ENCODE results near the gene PYGO2. TPM values are rescaled to one million over a fixed set of nuclear protein-coding genes. Genes with fewer than 3 reads are reported as not detected.

PYGO2 gene
- total and polyA plus RNA-seq, 2 of the 8 experiments (the other 6 are each of a cell fraction or from before 2014, with no cell fraction given), result 31.0 to 31.6 TPM

GRCh38 chr1:155000726-155001424, 39.3 kb upstream of the PYGO2 start (continued):
- TF ChIP-seq RAD21 (IDR thresholded peaks at IDR 0.05 in 1 of 2, conservative IDR thresholded peaks at IDR 0.05 in 1 of 2; ENCODE audit: low read depth in 2 of 2, low read length in 2 of 2) (no peak; a peak in 1 of 4 replicates), BRCA1 (IDR thresholded peaks at IDR 0.05; ENCODE audit: low read depth, low read length) (peak; percentile 13; the same call in 1 of the 2 replicates), BCL11A (IDR thresholded peaks at IDR 0.05; ENCODE audit: low read depth in 2 of 2, low read length in 2 of 2) (no peak), CTBP2 (IDR thresholded peaks at IDR 0.05; ENCODE audit: borderline replicate concordance, insufficient read depth, insufficient read length, low read length) (no peak), ATF2 (IDR thresholded peaks at IDR 0.05; ENCODE audit: low read length) (peak; percentile 53; the same call in 1 of the 2 replicates), TAF7 (optimal IDR thresholded peaks at IDR 0.05; ENCODE audit: borderline replicate concordance, low read depth, low read length) (peak; percentile 76), BACH1 (IDR thresholded peaks at IDR 0.05; ENCODE audit: low read length) (peak; percentile 67), CBX5 (IDR thresholded peaks at IDR 0.05; ENCODE audit: low read depth, low read length) (no peak), E2F6 (IDR thresholded peaks at IDR 0.05) (peak; percentile 58), CHD2 (IDR thresholded peaks at IDR 0.05; ENCODE audit: low read length) (peak; percentile 56), TBP (IDR thresholded peaks at IDR 0.05; ENCODE audit: low read depth, low read length) (peak; percentile 55), HDAC2 (IDR thresholded peaks at IDR 0.05; ENCODE audit: borderline replicate concordance in 1 of 2, low read depth in 2 of 2, low read length in 2 of 2) (0 out of 4 replicates have a peak, but pooled peaks have one; percentile 66 to 84), TAF1 (IDR thresholded peaks at IDR 0.05; ENCODE audit: low read depth, low read length) (peak; percentile 65), CEBPB (IDR thresholded peaks at IDR 0.05; ENCODE audit: low read depth, low read length) (0 out of 2 replicates have a peak, but pooled peaks have one; percentile 12), CREB1 (IDR thresholded peaks at IDR 0.05) (peak; percentile 73), SP1 (IDR thresholded peaks at IDR 0.05; ENCODE audit: low read depth, low read length) (peak; percentile 100), TCF12 (IDR thresholded peaks at IDR 0.05; ENCODE audit: low read depth, low read length) (peak; percentile 81; the same call in 1 of the 2 replicates), SUZ12 (IDR thresholded peaks at IDR 0.05; ENCODE audit: low read length) (no peak), SIRT6 (IDR thresholded peaks at IDR 0.05; ENCODE audit: low read length) (no peak), POLR2A (IDR thresholded peaks at IDR 0.05; ENCODE audit: control extremely low read depth in 1 of 2, low read depth in 2 of 2, low read length in 2 of 2) (peak in 1 of 2 experiments; percentile 41; a peak in 1 of 3 replicates), ASH2L (IDR thresholded peaks at IDR 0.05; ENCODE audit: low read length) (peak; percentile 73), EP300 (IDR thresholded peaks at IDR 0.05; ENCODE audit: borderline replicate concordance in 1 of 2, low read depth in 2 of 2, low read length in 2 of 2) (peak in 1 of 2 experiments; percentile 82; a peak in 2 of 3 replicates)

Data from H1 (cell line).